ENCODE measurements around the gene CADM1.

Gene CADM1

DNA sequence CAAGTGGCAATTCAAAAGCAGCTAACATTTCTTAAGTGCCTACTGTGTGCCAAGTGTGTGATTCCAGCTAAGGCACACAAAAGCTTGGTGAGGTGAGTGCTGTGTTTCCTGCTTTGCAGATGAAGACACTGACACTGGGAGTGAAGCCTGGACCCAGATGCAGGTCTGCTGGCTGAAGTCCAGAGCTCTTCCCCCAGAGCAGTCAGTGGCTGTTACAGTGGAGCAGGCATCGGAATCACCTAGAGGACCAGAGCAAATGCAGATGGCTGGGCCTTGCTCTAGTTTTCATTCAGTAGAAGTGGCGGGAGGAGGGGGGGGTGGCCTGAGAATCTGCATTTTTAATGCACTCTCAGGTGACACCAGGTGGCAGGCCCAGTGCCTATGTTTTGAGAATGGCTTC is 342.3 kb downstream of the CADM1 start:
- TF ChIP-seq, protein P1, sequence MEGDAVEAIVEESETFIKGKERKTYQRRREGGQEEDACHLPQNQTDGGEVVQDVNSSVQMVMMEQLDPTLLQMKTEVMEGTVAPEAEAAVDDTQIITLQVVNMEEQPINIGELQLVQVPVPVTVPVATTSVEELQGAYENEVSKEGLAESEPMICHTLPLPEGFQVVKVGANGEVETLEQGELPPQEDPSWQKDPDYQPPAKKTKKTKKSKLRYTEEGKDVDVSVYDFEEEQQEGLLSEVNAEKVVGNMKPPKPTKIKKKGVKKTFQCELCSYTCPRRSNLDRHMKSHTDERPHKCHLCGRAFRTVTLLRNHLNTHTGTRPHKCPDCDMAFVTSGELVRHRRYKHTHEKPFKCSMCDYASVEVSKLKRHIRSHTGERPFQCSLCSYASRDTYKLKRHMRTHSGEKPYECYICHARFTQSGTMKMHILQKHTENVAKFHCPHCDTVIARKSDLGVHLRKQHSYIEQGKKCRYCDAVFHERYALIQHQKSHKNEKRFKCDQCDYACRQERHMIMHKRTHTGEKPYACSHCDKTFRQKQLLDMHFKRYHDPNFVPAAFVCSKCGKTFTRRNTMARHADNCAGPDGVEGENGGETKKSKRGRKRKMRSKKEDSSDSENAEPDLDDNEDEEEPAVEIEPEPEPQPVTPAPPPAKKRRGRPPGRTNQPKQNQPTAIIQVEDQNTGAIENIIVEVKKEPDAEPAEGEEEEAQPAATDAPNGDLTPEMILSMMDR (IDR thresholded peaks at IDR 0.05; ENCODE audit: poor library complexity, severe bottlenecking), result no peak
- H3K4me3 ChIP-seq (ENCODE audit: severe bottlenecking), result no peak overlapping the region
- ATAC-seq (ENCODE audit: low read depth) (no peak), DNase-seq (ENCODE audit: low spot score) (no peak)
- no peaks in the 10 kb centered on the region for H3K4me1 ChIP-seq (ENCODE audit: insufficient read depth, poor library complexity, severe bottlenecking)
- H3K27ac ChIP-seq (ENCODE audit: poor library complexity, severe bottlenecking), result no peak overlapping the region
- no peaks in the 10 kb centered on the region for H3K9me3 ChIP-seq (ENCODE audit: severe bottlenecking)
- no peaks in the 10 kb centered on the region for H3K36me3 ChIP-seq (ENCODE audit: low read depth)
- H3K27me3 ChIP-seq (ENCODE audit: insufficient read depth, poor library complexity, severe bottlenecking), result no peaks in the 10 kb centered on the region

DNA sequence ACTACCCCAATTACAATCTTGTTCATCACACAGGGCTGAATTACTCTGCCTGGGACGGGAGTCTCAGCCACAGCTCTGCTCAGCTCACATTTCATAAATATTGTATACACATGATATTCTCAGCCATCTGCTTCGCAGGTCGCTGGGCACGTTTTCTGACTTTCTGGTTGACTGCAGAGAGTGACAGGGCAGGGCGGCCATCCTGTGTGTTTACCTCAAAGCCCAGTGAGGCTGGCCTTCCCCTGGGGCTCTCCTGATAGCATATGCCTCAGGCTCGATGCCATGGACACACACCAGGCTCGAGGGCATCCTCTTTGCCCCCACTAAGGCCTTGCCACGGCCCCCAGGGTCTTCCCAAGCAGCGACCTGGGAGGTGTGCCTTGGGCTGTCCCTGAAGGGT is 345.0 kb downstream of the CADM1 start:
- no peak overlapping the region for H3K27ac ChIP-seq (ENCODE audit: poor library complexity, severe bottlenecking)
- no peak overlapping the region for H3K4me3 ChIP-seq (ENCODE audit: severe bottlenecking)
- ATAC-seq (ENCODE audit: low read depth) (no peak), DNase-seq (ENCODE audit: low spot score) (no peak)
- no peaks in the 10 kb centered on the region for H3K27me3 ChIP-seq (ENCODE audit: insufficient read depth, poor library complexity, severe bottlenecking)
- no peaks in the 10 kb centered on the region for H3K36me3 ChIP-seq (ENCODE audit: low read depth)
- no peaks in the 10 kb centered on the region for H3K9me3 ChIP-seq (ENCODE audit: severe bottlenecking)
- no peaks in the 10 kb centered on the region for H3K4me1 ChIP-seq (ENCODE audit: insufficient read depth, poor library complexity, severe bottlenecking)
- TF ChIP-seq, protein P1 (IDR thresholded peaks at IDR 0.05; ENCODE audit: poor library complexity, severe bottlenecking), result no peak

DNA sequence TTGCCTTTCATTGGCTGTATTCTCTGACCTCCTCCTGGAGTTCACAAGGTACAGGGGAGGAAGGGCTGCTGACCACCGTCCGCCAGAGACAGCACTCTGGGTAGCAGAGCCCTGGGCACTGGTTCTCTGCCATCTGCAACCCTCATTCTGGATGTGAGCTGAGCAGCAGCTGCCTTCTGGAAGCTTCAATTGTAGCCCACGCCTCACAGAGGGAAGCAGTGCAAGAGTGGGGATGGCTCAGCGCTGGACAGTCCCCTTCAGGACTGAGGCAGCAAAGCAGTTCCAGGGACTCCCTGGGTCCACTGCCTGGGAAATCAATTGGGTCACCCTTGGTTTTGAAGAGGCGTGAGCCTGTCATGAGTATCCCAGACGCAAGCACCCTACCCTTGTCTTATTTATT is 346.2 kb downstream of the CADM1 start:
- no peaks in the 10 kb centered on the region for H3K36me3 ChIP-seq (ENCODE audit: low read depth)
- peaks cover 7% of the 10 kb centered on the region for H3K4me1 ChIP-seq (ENCODE audit: insufficient read depth, poor library complexity, severe bottlenecking)
- ATAC-seq (ENCODE audit: low read depth) (no peak), DNase-seq (ENCODE audit: low spot score) (no peak)
- no peaks in the 10 kb centered on the region for H3K9me3 ChIP-seq (ENCODE audit: severe bottlenecking)
- H3K4me3 ChIP-seq (ENCODE audit: severe bottlenecking), result no peak overlapping the region
- H3K27me3 ChIP-seq (ENCODE audit: insufficient read depth, poor library complexity, severe bottlenecking), result no peaks in the 10 kb centered on the region
- TF ChIP-seq, protein P1 (IDR thresholded peaks at IDR 0.05; ENCODE audit: poor library complexity, severe bottlenecking), result no peak
- H3K27ac ChIP-seq (ENCODE audit: poor library complexity, severe bottlenecking), result no peak overlapping the region

- peaks cover 11% of the 10 kb centered on the region for H3K4me1 ChIP-seq (ENCODE audit: insufficient read depth, poor library complexity, severe bottlenecking)
- no peaks in the 10 kb centered on the region for H3K27me3 ChIP-seq (ENCODE audit: insufficient read depth, poor library complexity, severe bottlenecking)
- no peaks in the 10 kb centered on the region for H3K9me3 ChIP-seq (ENCODE audit: severe bottlenecking)
- DNase-seq (ENCODE audit: low spot score) (no peak), ATAC-seq (ENCODE audit: low read depth) (no peak)
- no peak overlapping the region for H3K27ac ChIP-seq (ENCODE audit: poor library complexity, severe bottlenecking)
- TF ChIP-seq, protein P1 (IDR thresholded peaks at IDR 0.05; ENCODE audit: poor library complexity, severe bottlenecking), result no peak
- H3K4me3 ChIP-seq (ENCODE audit: severe bottlenecking), result no peak overlapping the region
- H3K36me3 ChIP-seq (ENCODE audit: low read depth), result no peaks in the 10 kb centered on the region
Measured at GRCh38 chr11:115157247-115157646, 347.0 kb downstream of the CADM1 start.

DNA sequence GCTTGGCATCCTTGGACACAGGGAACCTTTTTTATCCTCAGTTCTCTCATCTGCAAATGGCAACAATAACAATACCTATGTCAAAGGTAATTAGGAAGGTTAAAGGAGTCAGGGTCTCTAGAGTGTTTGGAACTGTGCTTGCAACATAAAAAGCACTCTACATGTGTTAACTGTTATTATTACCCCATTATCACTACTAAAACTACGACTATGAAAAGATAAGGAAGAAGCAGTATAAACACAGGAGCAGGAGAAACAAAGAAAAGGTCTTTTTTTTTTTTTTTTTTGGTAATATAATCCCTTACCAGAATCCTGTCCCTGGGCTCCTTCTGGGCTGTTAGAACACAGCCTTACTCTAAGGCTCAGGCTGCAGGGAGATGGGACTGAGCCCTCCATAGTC is 348.2 kb downstream of the CADM1 start:
- peaks cover 11% of the 10 kb centered on the region for H3K4me1 ChIP-seq (ENCODE audit: insufficient read depth, poor library complexity, severe bottlenecking)
- H3K4me3 ChIP-seq (ENCODE audit: severe bottlenecking), result no peak overlapping the region
- no peaks in the 10 kb centered on the region for H3K27me3 ChIP-seq (ENCODE audit: insufficient read depth, poor library complexity, severe bottlenecking)
- DNase-seq (ENCODE audit: low spot score), result no peak
- H3K36me3 ChIP-seq (ENCODE audit: low read depth), result no peaks in the 10 kb centered on the region
- no peaks in the 10 kb centered on the region for H3K9me3 ChIP-seq (ENCODE audit: severe bottlenecking)
- ATAC-seq (ENCODE audit: low read depth), result no peak
- H3K27ac ChIP-seq (ENCODE audit: poor library complexity, severe bottlenecking), result no peak overlapping the region
- TF ChIP-seq, protein P1 (IDR thresholded peaks at IDR 0.05; ENCODE audit: poor library complexity, severe bottlenecking), result no peak

Measured in RWPE2 (cell line).